ENCODE data around the gene RASL11A. TPM values are rescaled to one million over a fixed set of nuclear protein-coding genes. Genes with fewer than 3 reads are reported as not detected.
"Not testable (repeated sequence)": the region's sequence is repeated elsewhere in the genome, so short reads cannot be mapped to it uniquely, and the experiment has no call there.

RASL11A gene, protein sequence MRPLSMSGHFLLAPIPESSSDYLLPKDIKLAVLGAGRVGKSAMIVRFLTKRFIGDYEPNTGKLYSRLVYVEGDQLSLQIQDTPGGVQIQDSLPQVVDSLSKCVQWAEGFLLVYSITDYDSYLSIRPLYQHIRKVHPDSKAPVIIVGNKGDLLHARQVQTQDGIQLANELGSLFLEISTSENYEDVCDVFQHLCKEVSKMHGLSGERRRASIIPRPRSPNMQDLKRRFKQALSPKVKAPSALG
- total RNA-seq (2014; rRNA removed; shearing (Covaris generic)): 1.6 and 6.2 TPM in 2 replicates

DNA sequence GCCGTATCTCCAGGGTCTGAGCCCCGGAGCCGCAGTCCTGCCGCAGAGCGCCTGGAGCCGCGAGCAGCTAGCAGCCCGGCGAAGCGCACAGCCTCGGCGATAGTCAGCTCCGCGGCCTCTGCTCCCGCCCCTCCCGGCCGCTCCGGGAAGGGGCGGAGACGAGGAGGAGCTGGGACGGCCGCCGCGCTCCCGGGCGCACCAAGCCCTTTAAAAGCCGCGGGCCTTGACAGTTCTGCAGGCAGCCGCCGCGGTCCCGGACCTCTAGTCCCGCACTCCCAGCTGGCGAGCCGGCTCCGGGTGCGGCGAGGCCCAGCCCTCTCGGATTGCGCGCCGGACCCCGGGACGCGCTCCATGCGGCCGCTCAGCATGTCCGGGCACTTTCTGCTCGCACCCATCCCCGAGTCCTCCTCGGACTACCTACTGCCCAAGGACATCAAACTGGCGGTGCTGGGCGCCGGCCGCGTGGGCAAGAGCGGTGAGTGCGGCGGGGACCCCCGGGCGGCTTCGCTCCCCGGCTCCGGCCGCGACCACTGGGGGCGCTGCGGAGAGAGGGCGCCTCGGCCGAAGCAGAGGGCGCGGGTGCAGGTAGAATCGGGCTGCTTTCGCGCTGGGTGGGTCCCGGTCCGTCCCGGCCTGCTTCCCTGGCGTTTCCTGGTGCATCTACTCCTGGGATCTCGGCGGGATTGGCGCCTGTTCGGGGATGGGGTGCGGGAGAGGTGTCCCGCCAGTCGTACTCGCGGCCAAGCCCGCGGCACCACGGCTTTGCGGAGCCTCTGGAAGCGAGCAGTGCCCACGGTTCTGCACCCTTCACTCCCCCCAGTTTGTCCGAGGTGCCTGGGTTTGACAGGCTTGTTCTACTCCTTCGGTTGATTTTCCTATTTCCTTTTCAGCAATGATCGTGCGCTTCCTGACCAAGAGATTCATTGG, at the start of gene RASL11A:
TSS of gene RASL11A (plus strand) at position 237 of the 927 bp plus-strand sequence. CDS start at position 352, 115 bp downstream.
- peak; percentile 81 for DNase-seq (ENCODE audit: low read depth)

GRCh38 chr13:27222100-27222499, 48.5 kb upstream of the RASL11A start:
- not testable (repeated sequence) for DNase-seq (ENCODE audit: low read depth)

DNA sequence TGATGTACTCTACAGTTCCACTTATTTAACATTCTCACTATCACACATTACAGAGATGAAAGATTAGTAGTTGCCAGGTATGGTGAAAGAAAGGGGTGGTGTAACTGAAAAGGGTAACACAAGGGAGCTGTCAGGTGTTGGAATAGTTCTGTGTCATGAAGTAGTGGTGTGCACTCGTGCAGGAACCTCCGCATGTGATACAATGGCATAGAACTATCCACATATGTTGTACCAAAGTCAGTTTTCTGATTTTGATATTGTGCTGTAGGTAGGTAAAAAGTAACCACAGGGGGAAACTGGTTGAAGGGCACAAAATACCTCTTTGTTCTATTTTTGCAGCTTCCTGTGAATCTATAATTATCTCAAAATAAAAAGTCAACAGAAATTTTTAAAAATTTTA, 43.6 kb upstream of the RASL11A start:
- no peak for DNase-seq (ENCODE audit: low read depth)

DNA sequence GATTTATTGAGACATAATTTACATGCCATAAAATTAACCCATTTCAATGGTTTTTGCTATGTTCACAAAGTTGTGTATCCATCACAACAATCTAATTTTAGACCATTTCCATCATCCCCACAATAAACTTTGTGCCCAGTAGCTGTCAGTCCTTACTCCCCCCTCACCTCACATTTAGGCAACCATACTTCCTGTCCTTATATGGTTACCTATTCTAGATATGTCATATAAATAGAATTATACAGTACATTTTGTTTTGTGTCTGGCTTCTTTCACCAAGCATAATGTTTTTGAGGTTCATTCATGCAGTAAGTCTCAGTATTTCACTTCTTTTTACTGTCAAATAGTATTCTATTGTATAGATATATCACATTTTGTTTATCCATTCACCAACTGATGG, 42.5 kb upstream of the RASL11A start:
- no peak for DNase-seq (ENCODE audit: low read depth)

GRCh38 chr13:27229642-27230041, 41.0 kb upstream of the RASL11A start:
- DNase-seq (ENCODE audit: low read depth): no peak

- DNase-seq (ENCODE audit: low read depth): no peak
Measured at GRCh38 chr13:27233964-27234363, 36.7 kb upstream of the RASL11A start.

DNA sequence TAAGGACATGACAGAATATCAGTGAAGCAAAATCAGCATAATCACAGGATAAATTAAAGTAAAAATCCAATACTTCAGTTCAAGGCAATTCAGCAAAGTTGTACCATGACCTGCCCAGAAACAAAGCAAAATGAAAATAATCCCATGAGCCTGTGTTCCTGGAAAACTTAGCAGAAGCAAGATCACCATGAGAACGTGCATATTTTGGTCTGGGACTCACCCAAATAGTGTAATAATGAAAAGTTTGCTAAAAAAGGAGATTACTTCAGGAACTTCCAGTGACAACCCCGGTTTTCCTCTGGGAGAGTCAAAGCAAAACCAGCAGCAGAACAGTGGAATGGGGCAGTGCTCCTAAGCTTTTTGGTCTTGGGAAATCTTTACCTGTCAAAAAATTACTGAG, 34.2 kb upstream of the RASL11A start:
- DNase-seq (ENCODE audit: low read depth): no peak

DNA sequence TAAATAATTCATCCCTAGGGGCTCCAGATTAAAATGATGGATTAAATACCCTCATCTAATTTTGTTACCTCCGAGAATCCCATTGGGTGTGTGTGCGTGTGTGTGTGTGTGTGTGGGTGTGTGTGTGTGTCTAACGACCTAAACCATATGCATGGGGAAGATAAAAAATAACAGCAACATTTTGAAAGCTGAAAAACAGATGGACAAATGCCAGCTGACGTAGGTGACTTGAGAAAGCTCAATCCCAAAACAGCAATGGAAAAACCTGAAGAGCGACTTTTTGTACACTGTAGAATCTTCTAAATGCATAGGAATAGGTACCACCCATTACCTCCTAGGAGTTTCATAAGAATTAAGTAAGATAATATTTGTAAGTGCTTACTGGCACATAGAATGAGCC, 27.9 kb upstream of the RASL11A start:
- DNase-seq (ENCODE audit: low read depth): no peak

- DNase-seq (ENCODE audit: low read depth): no peak
Measured at GRCh38 chr13:27245610-27246009, 25.0 kb upstream of the RASL11A start.

- DNase-seq (ENCODE audit: low read depth): no peak
Measured at GRCh38 chr13:27250833-27251165, 19.8 kb upstream of the RASL11A start.

- DNase-seq (ENCODE audit: low read depth): peak; percentile 95
Measured at GRCh38 chr13:27251166-27252091, 19.2 kb upstream of the RASL11A start, which contains the start of gene RPL21. RPL21 (plus strand) TSS chr13:27251558; CDS start chr13:27253777, 2,219 bp downstream.

DNA sequence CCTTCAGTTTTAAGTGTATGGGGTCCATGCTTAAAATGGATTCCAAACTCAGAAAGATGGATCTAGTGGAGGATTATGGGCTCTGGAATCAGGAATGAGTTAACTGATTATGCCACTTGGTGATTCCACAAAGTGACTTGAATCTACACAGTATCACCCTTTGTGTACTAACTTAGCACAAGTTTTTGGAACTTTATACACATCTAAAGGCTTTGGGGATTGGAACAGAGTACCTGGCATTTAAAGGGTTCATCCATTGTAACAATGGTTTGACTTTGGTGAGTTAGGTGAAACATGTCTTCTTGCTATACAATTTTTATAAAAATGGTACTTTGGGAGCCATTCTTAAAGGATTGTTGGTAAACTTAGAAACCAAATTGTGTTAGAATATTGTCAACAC, 18.2 kb upstream of the RASL11A start:
- no peak for DNase-seq (ENCODE audit: low read depth)

DNA sequence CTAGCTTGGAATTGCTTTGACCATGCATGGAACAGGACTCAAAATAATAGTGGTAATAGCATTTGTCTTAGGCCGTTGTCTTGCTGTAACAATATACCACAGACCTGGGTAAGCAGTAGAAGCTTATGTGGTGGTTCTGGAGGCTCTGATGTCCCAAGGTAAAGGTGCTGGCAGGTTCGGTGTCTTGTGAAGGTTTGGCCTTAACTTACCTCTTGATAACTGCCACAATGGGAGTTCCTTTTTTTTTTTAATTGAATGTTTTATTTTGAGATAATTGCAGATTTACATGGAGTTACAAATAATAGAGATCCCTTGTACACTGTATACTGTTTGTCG, 13.4 kb upstream of the RASL11A start:
- no peak for DNase-seq (ENCODE audit: low read depth)

DNA sequence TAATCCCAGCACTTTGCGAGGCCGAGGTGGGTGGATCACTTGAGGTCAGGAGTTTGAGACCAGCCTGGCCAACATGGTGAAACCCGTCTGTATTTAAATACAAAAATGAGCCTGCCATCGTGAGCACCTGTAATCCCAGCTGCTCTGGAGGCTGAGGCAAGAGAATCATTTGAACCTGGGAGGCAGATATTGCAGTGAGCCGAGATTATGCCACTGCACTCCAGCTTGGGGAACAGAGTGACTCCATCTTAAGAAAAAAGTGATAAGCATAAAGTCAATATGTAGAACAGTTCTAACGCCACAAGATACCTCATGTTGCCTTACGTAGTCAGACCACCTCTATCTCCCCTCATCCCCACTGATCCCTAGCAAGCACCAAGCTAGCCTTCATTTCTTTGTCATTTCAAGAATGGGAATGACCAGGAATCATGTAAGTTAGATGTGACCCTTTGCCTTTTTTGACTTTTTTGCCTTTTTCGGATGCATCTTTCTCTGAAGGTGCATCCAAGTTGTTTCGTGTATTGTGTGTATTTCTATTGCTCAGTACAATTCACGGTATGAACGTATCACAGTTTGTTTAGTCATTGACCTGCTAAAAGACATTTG, 12.9 kb upstream of the RASL11A start:
- DNase-seq (ENCODE audit: low read depth): no peak

GRCh38 chr13:27258637-27259386, 11.8 kb upstream of the RASL11A start:
- DNase-seq (ENCODE audit: low read depth): no peak

- no peak for DNase-seq (ENCODE audit: low read depth)
Measured at GRCh38 chr13:27259831-27260230, 10.8 kb upstream of the RASL11A start.

GRCh38 chr13:27261396-27261795, 9.2 kb upstream of the RASL11A start:
- no peak for DNase-seq (ENCODE audit: low read depth)

DNA sequence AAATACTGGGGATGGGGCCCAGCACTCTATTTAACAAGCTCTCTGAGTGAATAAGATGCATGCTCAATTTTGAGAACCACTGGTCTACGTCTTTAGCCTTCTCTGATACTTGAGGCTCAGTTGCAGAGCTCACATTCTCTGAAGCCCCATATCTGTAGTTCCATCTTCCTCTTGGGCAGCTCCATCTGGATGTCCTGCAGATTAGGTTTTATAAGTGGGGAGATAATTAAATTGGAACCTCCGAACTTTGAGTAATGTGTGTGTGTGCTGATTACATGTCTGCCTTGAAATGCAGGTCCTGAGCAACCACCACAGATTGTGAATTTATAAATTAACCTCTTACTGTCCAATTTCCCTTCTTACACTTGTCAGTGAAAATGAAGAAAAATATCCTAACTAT, 7.2 kb upstream of the RASL11A start:
- DNase-seq (ENCODE audit: low read depth): no peak

DNA sequence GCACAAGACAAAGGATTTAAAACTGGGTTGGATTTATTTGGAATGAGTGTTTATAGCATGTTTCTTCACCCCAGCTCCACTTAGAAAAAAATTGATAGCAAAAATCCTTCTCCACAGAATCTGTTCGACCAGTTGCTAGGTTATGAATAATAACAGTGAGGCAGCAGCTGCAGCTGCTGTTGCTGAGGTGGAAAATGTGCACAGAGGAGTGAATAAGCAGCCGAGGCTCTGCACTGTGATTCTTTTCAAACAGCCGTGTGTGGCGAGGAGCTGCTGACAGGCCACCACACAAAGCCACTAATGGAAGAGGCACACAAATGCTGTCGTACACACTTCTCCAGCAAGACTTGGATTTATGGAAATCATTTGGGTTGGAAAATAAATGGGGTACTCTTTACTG, 6.4 kb upstream of the RASL11A start:
- DNase-seq (ENCODE audit: low read depth): peak; percentile 23

- DNase-seq (ENCODE audit: low read depth): no peak
Measured at GRCh38 chr13:27264648-27265047, 6.0 kb upstream of the RASL11A start.

DNA sequence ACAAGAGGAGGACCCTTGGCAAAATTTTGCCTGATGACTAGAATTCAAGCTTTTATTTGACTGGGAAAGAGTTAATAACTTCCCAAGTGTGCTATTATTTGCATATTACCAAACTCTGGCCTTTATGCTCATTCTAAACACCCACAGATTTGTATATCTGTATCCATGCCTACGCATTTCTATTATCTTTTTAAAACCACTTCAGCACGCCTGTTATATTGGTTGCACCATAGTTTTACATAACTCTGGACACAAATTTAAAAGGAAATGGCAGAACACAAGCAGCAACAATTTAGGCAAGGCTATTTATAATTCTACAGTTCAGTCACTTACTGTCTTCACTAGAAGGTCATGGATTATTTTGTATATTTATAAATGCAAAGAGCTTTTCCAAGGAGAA, 3.7 kb upstream of the RASL11A start:
- DNase-seq (ENCODE audit: low read depth): no peak

All from Daoy (cell line).